Femur (tissue), 1 donor: Measurements from ENCODE around the gene WDR45B.

Experiments used
- DNase-seq: peaks from one replicate; pipeline ENCODE4 v3.0.0-alpha.2; 2017

WDR45B gene

DNA sequence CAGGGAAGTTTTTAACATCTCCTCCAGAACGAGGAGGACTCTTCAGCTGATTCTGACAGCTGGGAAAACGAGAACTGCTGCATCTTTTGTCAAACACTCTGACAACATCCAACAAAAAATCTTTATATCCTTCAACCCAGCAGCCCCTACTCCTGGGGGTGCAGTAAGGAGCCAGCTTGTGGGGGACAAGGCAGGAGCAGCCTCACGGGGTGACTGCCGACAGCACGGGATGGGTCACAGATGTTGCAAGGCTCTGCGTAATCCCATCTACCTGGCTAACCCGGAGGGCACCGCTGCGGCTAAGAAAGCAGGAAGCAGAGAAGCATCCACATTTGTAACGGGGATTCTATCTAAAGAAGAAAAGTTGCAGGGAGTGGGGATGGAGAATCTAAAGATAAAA lies 28.6 kb downstream of the WDR45B start:
- no peak for DNase-seq

DNA sequence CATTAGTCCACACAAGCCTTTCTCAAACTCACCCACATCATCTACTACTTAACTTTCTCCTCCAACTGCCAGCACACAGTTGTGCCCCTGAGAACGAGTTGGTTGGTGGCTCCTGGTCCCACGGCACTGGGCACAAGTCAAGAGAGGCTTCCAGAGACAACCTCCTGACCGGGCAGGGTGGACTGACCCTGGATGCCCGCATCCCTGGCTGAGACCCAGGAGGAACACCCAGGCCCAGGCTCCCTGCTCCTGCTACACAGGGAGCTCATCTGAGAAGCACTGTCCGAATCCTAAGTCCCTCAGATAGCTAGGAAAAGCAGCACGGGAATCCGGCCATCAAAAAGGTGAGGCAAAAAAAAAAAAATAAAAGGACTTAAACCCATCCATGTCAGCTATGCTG lies 29.0 kb downstream of the WDR45B start:
- DNase-seq, result no peak

DNA sequence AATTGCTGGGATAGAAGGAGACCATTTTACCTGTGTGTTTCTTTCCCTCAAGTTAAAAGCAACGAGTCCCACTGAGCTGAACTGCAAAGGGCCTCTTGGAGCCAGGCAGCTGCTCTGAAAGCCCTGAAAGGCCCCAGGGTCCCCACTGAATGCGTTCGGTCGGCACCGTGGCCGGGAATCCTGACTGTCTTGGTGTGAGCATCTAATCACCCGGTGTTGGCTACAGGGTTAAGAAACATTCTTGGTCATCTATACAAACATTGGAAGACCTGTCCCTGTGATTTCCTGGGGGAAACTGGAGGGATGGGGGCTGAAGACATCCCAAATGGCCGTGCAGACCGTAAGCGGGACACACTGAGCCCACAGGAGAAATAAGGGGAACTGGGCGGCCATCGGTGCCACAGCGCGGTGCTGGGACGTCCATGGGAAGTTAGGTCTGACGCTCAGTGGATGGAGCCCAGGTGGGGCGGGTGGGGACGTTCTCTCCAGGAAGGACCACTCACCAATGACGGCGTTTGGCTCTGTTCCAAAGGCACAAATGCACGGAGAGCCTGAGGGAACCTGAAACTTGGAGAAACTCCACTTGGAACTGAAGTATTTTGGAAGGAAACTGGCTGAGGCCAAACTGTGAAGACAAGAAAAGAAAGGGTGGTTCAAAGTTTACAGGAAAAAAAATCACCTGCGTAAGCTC lies 32.1 kb downstream of the WDR45B start:
- DNase-seq, result no peak

DNA sequence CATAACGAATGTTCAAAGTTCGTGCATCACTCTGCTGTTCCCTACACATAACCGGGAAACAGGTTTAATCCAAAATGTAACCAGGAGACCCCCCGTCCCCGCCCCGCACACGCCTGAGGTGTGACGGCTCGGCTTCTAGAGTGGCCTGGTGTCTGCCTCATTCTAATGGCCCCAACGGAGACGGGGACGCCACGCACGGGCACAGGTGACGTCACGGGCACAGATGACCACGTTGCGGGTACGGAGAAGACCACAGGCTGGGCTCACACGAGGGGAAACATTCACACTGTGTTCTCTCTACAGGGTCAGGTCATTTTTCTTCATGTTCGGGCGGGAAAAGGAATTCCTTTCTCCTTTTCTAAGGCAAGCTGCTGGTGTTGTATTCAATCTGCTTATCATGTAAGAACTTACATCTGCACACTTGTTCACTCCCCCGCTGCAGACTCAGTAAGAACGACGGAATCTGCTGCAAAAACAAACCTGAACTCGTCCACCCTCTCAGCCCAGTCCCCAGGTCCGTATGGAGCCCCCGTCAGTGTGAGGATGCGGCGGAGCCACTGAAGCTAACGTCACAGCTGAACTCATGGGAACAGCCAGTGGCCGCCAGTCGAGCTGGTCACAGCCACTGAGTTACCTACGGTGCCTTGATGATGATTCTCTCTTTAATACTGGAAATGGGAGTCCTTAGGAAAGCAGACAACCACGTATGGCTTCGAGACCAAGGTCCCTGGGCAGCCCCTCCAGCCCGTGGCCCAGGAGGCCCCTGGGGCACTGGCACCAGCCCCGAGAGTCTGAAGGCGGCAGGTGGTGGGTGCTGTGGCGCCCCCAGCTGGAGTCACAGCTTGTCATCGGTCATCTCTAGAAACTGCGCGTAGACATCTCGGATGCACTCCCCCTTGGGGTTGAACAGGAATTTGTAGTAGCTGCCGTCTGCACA lies 32.9 kb downstream of the WDR45B start:
- no peak for DNase-seq

DNA sequence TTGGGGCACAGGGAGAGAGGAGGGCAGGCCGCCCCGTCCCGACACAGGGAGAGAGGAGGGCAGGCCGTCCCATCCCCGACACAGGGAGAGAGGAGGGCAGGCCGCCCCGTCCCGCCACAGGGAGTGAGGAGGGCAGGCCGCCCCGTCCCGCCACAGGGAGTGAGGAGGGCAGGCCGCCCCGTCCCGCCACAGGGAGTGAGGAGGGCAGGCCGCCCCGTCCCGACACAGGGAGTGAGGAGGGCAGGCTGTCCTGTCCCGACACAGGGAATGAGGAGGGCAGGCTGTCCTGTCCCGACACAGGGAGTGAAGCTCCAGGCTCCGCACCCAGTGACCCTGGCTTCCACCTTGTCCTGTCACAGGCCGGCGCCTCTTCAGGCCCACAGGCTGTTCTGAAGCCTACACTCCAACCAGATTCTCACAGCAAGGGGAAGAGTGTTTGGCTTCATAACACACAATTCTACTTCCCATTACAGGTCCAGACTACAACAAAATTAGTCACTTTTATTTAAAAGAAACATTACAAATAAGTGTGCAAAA lies 34.1 kb downstream of the WDR45B start:
- no peak for DNase-seq

DNA sequence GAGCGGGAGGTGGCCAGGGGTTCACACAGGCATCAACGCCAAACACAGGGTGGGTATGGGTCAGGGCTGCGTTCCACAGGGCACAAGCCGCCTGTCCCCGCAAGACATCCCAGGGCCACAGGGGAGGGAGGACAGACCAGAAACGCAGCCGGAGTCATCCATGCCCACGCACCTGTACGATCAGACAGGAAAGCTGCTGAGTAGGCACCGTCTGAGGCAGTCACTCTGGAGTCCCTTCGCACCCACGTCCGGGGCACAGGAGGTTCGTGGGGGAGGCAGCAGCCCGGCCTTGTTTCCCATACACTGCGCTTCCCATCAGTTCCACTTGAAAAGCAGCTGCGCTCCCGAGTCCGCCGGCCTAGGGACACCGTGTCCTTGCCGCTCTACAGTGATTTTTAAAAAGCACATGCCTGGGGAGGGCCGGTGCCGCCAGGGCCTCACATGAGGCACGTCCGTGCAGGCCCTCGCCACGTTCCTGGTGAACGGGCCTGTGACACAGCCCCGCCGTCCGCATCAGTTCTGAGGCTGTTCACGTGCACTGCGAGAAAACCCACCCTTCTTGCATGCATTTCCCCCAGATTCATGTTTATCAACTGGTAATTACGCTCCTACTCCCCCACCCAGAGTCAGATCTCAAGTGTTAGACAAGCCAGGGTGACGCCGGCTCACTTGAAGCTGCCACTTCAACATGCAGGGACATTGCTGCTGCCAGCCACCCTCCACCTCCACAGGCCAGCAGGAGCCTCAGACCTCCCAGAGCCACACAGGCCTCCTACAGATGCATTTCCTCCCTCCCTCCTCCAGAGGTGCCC lies 34.8 kb downstream of the WDR45B start:
- DNase-seq, result no peak

DNA sequence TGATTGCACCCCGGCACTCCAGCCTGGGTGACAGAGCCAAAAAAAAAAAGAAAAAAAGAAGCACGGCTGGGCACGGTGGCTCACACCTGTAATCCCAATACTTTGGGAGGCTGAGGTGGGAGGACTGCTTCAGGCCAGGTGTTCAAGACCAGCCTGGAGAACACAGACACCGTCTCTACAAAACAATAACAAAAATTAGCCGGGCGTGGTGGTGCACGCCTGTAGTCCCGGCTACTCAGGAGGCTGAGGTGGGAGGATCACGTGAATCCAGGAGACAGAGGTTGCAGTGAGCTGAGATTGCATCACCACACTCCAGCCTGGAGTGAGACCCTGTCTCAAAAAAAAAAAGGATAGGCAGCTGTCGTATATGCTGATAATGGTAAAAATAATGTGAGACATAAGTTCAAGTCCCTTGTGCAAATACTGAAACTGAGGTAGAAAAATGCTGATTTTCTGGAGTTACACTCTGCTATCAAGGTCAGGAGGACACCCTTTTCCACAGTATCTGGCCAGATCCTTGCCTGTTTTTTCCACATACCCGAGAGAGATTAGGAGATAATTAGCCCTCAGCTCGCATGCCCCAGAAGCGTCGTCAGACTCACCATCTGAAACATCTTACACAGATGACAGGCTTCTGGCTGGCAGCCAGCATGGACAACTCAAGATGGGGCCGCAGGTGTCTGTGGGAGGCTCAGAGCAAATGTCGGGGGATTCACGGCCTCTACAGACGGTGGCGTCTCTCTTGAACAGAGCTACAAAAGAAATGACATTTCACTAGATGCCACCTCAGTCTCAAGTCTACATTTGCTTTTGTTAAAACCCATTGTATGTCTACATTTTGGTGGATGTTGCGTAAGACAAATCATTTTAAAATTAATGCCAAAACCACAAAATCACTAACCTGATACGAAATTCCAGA lies 36.8 kb downstream of the WDR45B start:
- no peak for DNase-seq

DNA sequence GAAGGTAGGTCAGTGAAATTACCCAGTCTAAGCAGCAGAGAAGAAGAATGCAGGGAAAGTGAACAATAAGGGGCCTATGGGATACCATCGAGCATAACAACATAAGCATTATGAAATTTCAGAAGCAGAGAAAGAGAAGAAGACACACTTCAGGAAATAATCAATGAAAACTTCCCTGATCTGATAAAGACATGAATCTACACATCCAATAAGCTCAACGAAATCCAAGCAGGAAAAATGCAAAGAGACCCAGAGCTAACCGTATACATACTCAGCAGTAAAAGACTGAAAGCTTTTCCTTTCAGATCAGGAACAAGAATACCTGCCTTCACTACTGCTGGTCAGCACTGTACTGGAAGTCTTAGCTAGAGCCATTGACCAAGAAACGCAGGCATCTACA lies 38.6 kb downstream of the WDR45B start:
- no peak for DNase-seq

DNA sequence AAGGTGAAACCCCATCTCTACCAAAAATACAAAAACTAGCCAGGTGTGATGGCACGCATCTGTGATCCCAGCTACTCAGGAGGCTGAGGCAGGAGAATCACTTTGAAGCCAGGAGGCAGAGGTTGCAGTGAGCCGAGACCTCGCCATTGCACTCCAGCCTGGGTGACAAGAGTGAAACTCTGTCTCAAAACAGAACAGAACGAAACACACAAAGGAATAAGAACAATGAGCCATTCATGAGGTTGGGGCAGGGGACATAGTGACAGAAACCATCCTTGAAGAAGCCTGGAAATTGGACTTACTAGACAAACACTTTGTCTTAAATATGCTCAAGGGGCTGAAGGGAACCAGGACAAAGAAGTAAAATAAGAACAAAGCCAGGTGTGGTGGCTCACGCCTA lies 39.4 kb downstream of the WDR45B start:
- no peak for DNase-seq

DNA sequence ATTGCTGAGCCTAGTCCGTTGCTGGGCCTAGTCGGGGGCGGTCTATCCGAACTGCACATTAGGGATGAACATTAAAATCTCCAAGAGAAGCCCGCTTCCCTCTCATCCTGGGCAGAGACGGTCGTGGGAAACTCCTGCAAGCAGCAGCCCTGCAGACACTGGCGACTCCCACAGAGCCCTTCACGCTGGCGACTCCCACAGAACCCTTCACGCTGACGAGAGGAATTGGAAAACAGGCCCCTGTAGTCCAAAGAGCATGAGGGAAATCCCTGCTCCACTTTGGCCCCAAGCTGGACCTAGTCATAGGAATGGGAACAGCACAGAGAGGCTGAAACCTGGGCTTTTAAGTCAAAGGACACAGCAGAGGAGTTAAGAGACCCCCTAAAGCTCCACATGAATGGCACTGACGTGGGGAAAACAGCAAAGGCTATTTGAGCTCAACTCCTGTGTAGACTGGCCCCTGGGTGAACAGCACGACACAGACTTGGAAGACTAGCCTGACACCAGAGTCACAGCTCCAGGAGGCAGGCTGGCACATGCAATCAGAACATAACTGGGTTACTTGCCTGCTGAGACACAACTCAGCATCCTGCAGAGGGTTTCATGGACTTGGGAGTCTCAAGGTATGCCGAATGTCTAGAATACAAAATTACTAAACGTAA lies 42.2 kb downstream of the WDR45B start:
- no peak for DNase-seq

DNA sequence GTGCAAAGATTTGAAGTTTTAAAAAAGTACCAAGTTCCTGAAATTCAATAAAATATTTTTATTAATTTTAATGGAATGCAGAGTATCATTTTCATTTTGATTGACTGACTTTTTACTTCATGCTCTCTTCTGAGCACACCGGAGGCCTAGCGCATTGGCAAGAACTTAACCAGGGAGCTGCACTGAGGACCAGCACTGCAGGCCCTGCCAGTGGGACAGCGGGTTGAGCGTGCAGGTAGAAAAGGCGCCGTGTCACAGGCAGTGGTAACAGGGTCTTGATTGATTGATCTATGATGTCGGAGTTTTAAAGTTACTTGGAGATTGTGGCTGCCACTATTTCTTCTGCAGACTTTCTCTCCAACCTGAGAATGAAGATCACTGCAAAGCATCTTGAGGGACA lies 43.7 kb downstream of the WDR45B start:
- DNase-seq, result no peak

DNA sequence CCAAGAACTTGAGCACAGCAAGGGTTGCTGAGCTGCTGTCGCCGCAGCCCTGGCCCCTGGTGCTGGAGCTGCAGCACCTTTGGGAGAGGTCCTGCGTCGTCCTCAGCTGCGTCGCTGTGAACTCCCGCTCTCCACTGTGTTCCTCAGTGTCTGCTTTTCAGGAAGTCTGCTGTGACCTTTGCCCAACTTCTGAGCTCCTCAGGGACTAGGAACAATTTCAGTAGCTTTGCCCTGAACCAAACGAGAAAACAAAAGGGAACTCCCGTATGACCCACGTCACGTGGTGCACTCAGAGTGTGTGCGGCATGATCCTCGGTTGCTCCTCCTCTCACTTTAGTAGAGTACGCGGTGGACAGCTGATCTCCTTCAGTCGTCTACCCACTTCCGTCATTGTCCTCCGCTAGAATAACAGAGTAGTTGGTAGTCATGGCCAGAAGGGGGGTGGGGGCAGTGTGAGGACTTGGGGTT lies 44.2 kb downstream of the WDR45B start:
- peak; percentile 61 for DNase-seq

DNA sequence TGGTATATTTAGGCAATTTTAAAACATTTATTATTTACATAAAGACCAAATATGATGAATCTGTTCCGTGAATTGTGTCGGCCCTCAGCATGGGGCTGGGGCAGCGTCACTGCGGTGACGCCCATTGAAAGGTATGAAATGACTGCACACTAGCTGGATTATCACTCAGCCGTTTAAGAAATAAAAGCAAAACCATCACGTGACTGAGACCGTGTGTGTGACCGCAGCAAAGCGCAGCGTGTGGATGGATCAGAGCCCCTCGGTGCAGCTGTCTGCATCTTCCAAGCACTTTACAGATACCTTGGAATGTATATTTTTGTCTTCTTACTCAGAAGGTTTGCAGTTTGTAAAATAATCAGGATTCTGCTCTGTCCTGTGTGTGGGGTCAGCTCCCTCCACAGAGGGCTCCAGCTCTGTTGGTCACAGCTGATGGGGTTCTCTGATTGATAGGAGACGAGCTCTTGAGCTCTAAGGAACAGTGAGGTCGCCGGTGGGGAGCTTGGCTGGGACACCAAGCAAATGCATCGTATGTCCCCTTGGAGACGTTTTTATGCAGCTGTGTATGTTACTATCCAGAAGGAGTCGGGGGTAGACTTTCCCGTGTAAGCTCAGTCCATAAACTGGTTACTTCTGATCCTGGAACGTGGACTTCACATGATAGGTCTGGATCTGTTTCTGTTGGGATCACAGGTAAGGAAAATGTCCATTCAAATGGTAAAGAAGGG lies 45.1 kb downstream of the WDR45B start:
- DNase-seq, result no peak

DNA sequence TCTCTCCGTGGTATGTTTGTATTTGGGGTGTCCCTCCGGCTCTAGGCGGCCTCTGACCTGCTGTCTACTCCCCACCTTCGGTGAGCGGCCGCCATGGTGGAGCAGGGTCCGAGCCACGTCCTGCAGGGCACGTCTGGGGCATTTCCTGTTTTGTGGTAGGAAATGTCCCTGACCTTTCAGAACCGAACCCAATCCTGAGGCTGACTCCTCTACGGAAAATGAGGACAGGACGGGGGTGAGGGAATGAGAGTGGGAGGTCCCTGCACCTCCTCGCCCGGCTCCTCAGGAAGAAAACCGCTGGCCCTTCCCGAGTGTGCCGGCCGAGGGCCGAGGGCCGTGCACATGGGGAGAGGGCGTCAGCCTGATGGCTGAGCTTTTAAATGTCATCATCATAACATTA lies 45.8 kb downstream of the WDR45B start:
- DNase-seq, result no peak

DNA sequence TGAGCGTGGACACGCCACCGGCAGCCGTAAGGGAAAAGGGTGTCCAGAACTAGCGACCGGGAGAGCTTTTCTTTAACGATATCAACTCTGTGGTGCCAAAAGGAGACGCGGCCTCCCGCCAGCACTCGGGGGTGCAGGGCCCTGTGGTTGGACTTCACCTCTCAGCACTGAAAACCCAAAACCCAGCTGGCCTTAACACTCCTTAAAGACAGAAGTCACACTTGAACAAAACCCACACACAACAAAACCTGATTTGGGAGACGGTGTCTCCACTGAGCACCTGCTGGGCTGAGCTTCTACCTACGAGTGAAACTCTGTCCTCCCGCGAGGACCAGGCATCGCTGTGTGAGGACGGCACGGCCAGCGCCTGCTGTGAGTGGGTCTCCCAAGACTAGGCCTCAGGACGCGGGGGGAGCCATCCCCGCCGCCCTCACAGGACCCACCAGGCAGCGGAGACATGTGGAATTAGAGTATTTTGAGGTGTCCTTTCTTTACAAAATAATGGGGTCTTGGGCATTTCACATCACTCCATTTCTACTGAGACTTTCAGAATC lies 46.7 kb downstream of the WDR45B start:
- DNase-seq, result no peak

DNA sequence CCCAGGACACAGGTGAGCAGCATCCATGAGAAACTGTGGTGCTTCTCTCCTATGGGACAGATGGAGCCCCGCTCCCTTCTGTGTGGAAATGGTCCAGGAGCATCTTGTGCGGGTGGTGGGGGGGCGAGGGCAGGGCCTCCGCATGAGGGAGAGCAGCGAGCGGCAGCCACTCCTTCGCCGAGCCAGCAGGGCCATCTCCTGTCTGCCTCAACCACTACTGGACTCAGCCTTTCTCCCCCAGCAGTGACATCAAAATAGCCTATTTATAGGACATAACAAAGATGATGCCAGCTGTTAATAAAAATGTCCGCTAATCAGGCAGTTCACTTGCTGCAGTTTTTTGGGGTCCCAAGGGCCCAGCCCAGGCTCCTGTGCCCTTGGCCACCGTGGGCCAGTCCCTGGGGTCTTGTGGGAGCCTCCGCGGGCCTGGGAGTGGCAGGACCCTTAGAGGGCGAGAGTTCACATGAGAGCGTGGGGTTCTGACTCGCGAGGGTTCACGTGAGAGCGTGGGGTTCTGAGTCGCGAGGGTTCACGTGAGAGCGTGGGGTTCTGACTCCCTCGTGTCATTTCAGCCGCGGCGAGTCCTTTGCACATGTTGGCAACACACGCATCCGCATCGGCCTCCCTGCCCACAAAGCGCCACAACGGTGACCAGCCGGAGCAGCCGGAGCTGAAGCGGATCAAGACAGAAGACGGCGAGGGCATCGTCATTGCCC lies 47.4 kb downstream of the WDR45B start:
- no peak for DNase-seq

DNA sequence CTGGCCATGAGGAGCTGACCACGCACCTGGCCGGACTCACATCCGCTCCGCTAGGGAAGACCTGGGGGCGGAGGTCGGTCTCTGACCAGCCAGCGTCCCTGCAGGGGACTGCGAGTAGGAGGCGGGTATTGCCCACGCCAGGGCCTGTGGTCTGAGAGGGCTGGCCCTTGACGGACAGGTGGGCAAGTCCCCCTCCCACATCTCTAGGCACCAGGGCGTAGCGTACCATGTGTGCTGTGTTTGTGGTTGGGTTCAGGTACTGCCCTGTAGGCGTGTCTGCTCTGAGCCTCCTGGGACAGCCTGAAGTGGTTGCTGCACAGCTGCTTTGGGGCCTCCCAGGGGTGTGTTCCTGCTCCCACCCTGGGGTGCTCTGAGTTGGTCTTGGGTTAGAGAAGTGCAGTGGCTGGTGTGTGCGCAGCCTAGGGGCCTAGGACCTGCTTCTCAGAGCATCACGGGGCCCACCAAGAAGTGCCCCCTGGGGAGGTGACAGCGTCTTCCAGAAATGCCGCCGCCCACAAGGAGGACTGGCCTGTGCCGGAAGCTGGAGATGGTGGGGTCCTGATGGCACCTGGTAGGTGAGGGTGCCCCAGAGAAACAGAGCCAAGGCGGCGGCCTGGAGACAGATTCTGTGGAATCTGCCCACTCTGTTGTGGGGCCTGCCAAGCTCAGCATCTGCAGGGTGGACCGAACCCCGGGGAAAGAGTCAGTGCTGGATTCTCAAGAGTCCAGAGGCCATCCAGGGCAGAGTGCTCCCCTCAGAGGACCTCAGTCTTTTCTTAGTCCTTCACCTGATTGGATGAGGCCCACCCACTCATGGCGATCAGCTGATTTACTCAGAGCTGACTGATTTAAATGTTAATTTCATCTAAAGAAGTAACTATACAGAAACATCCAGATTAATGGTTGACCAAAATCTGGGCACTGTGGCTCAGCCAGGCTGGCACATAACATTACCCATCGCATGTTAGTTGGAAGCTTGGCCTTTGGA lies 48.3 kb downstream of the WDR45B start:
- no peak for DNase-seq
